T1000 (cell line): ENCODE results near the gene CMIP.
A peak's percentile ranks its signal among the peaks of the same experiment; 100 is the strongest.
"Not testable (repeated sequence)": the region's sequence is repeated elsewhere in the genome, so short reads cannot be mapped to it uniquely, and the experiment has no call there.

Experiments
- DNase-seq: peaks from one replicate; lab custom pipeline; 2025; ENCODE audit warnings: mixed read lengths; lab: John Stamatoyannopoulos, UW

CMIP gene

GRCh38 chr16:81719993-81720392, 275.4 kb downstream of the CMIP start:
- no peak for DNase-seq

GRCh38 chr16:81720973-81721906, 276.6 kb downstream of the CMIP start:
- no peak for DNase-seq

- DNase-seq: peak; percentile 8
Measured at GRCh38 chr16:81723098-81723723, 278.6 kb downstream of the CMIP start.

- no peak for DNase-seq
Measured at GRCh38 chr16:81728435-81728834, 283.8 kb downstream of the CMIP start.

- no peak for DNase-seq
Measured at GRCh38 chr16:81729451-81729850, 284.8 kb downstream of the CMIP start.

GRCh38 chr16:81730090-81731051, 285.8 kb downstream of the CMIP start:
- peak; percentile 55 for DNase-seq

GRCh38 chr16:81731649-81732048, 287.0 kb downstream of the CMIP start:
- DNase-seq: no peak

GRCh38 chr16:81732699-81733098, 288.1 kb downstream of the CMIP start:
- DNase-seq: no peak

GRCh38 chr16:81733295-81733694, 288.7 kb downstream of the CMIP start:
- no peak for DNase-seq

- DNase-seq: no peak
Measured at GRCh38 chr16:81734632-81735434, 290.2 kb downstream of the CMIP start.

GRCh38 chr16:81737885-81738536, 293.4 kb downstream of the CMIP start:
- peak; percentile 40 for DNase-seq

- no peak for DNase-seq
Measured at GRCh38 chr16:81738783-81739496, 294.3 kb downstream of the CMIP start.

- DNase-seq: no peak
Measured at GRCh38 chr16:81739503-81739902, 294.9 kb downstream of the CMIP start.

GRCh38 chr16:81740169-81740568, 295.6 kb downstream of the CMIP start:
- DNase-seq: no peak

GRCh38 chr16:81741430-81741770, 296.8 kb downstream of the CMIP start:
- not testable (repeated sequence) for DNase-seq

GRCh38 chr16:81744385-81744784, 299.8 kb downstream of the CMIP start:
- no peak for DNase-seq

GRCh38 chr16:81744911-81745310, 300.3 kb downstream of the CMIP start:
- no peak for DNase-seq

- peak; percentile 10 for DNase-seq
Measured at GRCh38 chr16:81745704-81746558, 301.3 kb downstream of the CMIP start.

- DNase-seq: no peak
Measured at GRCh38 chr16:81746566-81746965, 302.0 kb downstream of the CMIP start.
